Measurements from ENCODE around the gene HBS1L.
"Not testable (repeated sequence)": the region's sequence is repeated elsewhere in the genome, so short reads cannot be mapped to it uniquely, and the experiment has no call there.

HBS1L gene

DNA sequence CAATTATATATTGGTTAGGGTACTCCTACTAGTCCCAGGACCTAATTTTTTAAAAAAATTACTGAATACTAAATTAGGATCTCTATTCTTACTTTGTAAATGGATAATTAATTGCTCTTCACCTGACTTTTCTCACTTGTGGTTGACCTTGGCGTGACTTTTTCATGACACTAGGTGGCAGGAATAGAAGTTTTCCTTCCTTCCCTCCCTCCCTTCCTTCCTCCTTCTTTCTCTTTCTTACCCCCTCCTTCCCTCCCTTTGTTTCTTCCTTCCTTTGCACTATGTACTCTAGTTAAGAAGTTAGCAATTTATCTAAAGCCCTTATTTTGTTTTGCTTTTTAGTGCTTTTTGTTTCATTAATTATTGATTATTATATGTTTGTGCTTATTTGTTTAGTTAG, 20.4 kb upstream of the HBS1L start:
- DNase-seq (ENCODE audit: low spot score): no peak

DNA sequence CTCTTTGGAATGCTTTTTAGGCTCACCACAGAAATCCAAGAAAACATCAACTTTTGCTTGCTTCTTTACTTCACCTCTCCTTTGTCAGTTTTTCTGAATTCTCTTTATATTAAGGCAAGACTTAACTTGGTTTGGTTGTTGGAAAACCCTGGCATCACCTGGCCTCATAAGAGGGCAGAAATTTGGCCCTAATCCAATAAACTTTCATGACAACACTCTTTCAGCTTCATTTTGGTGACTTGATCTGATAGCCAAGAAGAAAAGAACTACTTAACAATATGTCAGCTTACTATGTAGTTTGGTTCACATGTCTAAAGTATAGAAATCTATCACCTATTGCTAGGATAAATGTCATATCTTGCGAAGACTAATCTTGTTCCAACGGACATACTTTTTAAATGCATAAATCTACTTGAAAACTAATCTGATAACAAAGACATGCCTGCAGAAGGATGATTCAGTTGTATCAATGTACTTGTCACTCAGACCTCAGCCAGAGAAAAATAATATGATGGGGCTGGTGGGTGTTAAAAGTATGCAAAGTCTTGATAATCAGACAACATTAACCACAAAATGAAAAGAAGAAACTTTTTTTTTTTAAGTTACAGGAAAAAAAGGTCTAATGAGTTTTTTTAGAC, 19.3 kb upstream of the HBS1L start:
- DNase-seq (ENCODE audit: low spot score): no peak

DNA sequence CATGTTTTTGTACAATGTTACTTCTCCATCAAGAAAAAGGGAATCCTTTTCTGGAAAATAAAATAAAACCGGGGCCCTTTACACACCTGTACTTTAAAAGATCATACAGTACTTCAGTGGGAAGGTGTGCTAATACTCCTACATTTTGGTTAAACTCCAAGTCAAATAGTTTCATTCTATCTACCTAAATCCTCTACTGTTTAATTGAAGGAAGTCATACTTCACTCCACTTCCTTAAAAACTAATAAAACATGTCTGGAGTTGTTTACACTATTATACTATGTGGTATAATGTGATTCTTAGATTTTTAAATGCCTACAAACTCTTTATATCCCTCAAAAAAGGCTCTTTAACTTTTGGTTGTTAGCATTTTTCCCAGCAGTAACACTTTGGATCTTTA, 18.6 kb upstream of the HBS1L start:
- DNase-seq (ENCODE audit: low spot score): no peak

DNA sequence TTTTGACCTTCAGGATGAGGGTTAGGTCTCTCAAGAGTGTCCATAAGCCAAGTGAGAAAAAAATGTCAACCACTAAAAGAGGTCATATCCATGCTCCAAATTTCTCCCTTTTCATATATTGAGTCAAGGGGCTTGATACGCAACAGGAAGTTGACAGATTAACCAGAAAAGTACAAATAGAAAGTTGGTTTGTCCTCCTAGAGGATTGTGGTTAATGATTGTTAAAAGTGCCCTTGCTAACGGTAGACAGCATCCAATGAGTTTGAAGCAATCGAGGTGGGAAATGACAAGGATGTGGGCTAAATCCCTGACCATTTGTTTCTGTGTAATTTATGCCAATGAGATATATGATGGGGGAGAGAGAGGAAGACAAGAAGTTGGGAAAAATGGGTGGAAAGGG, 18.1 kb upstream of the HBS1L start:
- no peak for DNase-seq (ENCODE audit: low spot score)

DNA sequence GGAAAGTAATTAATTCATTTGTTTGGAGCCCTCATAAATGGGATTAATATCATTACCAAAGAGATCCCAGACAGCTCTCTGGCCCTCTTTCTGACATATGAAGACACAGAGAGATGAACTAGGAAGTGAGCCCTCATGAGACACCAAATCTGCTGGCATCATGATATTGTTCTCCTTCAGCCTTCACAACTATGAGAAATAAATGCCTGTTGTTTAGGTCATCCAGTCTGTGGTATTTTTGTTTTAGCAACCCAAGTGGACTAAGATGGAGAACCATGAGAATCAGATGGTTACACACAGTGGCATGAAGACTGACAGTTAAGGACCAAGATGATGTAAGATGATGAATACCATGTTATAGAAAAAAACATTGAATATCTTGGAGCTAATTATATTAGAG, 16.9 kb upstream of the HBS1L start:
- no peak for DNase-seq (ENCODE audit: low spot score)

DNA sequence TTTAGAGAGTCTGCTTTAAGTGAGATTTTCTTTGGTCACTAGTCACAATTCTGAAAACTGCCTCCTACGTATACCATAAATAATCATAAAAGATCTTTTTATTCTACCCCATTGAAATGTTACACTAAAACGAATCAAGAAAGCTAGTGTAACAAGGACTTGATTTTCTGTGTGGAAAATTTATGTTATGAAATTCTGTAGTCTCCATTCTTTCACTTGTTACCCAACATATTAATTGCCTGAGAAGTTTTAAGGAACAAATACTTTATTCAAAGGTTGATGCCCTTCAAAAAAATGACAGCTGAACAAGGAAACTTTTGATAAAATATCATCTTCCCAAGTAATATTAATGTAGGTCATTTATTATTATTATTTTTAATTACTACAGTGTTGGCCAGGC, 13.3 kb upstream of the HBS1L start:
- no peak for DNase-seq (ENCODE audit: low spot score)

DNA sequence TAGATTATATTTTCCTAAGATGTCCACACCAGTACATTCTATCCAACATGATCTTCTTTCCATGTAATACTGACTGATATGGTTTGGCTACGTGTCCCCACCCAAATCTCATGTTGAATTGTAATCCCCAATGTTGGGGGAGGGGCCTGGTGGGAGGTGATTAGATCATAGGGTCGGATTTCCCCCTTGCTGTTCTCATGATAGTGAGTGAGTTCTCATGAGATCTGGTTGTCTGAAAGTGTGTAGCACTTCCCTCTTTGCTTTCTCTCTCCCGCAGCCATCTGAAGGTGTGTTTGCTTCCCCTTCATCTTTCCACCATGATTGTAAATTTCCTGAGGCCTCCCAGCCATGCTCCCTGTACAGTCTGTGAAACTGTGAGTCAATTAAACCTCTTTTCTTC, 12.2 kb upstream of the HBS1L start:
- no peak for DNase-seq (ENCODE audit: low spot score)

DNA sequence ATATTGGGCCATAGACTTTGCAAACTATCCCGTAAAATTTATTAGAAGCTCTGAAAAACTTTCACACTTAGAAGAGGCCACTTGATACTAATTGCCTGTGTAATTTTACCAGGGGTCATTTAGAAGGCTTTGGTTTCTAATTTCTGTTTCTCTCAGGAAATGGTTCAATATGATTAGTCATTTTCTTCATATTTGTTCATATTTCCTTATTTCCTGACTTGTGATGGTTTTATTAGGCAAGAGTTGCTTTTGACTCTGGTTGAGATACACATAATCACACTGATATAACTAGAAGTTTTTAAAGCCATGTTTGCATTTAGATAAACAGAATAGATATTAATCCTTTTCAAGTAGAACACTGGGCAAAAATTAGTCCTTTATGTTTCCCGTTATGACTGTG, 11.8 kb upstream of the HBS1L start:
- DNase-seq (ENCODE audit: low spot score): peak; percentile 24

DNA sequence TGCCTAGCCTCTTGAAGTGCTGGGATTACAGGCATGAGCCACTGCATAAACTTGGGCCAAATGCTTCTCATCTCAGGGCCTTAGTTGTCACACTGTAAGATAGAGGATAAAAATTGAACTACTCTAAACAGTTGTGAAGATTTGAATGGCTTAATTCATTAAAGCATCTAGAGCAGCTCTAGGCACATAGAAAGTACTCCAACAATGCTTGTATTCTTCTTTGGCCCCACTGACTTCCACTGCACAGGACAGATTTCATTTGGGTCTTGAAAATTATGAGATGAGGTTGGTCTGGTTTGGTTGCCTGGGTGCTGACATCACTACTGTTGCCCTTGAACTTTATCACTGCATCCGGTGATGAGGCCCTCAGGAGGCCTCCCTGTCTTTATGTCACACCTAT, 10.0 kb upstream of the HBS1L start:
- no peak for DNase-seq (ENCODE audit: low spot score)

DNA sequence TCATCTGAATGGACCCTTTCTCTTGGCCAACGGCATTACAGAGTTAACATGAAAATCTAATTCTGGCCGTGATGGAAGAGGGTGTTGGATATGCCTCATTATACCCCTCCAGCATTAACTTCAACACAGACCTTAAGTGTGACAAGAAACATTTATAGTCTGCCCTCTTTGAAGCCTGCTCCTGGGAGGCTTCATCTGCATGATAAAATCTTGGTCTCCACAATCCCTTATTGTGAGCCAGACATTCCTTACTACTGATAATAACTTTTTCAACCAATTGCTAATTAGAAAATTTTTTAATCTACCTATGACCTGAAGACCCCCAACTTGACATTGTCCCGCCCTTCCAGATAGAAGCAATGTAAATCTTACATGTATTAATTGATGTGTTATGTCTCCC, 9.3 kb upstream of the HBS1L start:
- DNase-seq (ENCODE audit: low spot score): no peak

DNA sequence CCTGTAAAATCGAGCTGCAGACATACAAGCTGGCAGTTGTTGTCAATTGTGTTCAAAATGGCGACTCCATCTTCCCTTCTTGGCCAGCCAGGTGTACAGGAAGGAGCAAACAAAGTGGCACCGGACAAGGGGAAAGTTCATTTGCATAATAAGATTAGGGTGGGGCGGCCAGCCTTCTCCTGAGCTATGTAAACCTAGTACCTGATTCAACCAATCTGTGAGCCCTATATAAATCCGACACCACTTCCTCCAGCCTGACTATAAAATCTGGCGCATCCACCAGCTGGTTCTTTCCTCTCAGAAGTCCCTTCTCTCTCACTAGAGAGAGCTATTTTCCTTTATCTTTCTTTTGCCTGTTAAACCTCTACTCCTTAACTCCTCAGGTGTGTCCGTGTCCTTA, 8.1 kb upstream of the HBS1L start:
- no peak for DNase-seq (ENCODE audit: low spot score)

DNA sequence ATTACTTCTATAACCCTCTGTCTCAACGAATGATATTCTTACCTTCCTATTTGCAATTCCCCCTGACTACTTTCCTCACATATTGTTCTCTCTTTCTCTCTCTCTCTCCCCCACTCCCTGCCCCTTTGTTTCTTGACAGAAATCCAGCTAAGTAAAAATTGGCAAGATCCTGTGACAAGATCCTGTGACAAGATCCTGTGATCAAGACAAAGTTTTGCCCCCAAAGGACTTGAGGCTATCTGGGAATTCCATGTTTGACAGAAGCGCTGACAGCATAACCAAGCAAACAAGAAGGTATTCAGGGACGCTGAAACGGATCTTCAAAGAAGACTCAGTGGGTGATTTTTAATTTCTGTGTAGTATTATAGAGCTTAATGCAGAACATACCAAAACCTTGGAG, 5.5 kb upstream of the HBS1L start:
- no peak for DNase-seq (ENCODE audit: low spot score)

DNA sequence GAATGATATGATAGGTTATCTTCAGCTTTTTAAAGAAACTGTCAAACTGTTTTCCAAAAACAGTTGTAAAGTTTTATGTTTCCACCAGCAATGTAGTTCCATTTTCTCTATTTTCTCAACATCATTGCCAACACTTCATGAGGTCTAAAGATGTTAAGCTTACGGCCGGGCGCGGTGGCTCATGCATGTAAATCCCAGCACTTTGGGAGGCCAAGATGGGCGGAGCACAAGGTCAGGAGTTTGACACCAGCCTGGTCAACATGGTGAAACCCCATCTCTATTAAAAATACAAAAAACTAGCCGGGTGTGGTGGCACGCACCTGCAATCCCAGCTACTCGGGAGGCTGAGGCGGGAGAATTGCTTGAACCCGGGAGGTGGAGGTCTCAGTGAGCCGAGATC, 3.7 kb upstream of the HBS1L start:
- DNase-seq (ENCODE audit: low spot score): not testable (repeated sequence)

DNA sequence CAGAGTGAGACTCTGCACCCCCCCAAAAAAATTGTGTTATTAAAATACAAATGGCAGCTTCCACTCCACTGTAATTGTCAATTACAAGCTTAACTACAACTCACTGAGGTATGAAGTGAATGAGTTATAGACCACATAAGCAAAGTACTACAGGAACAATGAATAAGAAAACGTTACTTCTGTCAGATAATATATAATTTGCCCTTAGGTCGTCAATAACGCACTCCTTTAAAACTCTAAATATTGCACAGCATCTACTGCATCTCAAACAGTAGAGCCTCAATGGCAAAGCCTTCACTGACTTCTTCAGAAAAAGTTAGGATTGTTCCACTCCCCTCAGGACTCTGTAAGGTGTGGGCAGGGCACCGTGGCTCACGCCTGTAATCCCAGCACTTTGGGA, 2.0 kb upstream of the HBS1L start:
- no peak for DNase-seq (ENCODE audit: low spot score)

DNA sequence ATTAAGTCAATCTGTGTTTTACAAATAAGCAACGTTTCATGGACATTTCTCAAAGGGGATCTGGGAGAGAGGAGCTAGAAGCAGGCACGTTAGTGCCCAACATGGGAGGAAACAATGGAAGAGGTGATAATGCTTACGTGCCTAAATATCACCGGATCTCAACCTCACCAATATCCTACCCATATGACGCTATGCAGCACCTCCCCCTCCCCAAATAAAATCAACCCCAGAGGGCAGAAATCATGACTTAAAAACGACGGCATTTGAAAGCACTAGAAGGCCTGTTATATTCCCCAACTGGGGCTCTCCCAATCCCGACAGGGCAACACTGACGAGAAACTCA, 425 bp downstream of the HBS1L start:
- peak; percentile 7 for DNase-seq (ENCODE audit: low spot score)

DNA sequence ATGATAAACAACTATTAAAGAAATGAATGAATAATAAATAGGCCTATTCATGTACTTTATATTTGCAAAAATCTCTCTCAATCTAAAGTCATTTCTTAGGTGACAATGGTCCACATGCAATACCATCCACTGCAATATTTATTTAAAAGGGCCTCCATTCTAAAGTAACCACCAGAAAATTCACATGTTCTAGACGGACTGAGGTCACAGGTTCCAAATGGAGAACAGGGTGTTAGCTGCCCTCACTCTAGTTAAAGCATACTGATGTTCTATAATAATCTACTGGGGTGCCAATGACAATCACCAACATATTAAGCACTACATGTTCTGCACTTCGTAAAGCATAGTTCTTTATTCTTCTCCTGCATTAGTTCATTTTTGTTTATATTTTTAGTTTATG, 1.2 kb downstream of the HBS1L start:
- DNase-seq (ENCODE audit: low spot score): no peak

DNA sequence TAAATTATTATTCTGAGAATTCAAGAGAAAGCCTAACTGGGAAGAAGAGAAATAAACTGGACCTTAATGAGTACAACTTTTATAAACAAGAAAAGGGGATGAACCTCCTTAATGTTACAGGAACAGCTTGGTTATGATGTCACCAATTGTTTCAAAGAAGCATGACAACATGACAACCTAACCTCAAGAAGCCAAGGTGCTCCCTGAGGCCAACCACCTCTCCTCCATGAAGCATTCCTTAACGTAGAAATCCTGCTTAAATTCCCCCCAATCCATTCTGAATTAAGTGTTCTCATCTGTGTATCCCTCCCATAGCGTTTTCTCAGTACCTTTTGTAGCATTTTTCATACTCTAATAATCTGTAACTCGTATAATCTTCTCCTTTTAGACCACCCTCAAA, 1.7 kb downstream of the HBS1L start:
- DNase-seq (ENCODE audit: low spot score): no peak

DNA sequence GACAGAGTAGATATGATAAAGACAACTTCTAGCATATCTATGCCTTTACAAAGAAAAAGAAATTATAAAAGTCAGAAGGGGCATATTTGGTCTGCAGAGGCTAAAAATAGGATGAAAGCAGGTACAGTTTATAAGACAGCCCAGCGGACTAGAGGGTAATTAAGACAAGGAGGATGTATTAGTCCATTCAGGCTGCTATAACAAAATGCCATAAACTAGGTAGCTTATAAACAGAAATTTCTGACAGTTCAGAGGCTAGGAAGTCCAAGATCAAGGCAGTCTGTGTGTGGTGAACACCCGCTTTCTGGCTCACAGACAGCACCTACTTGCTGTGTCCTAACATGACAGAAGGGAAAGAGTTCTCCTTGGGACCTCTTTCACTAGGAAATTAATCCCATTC, 5.7 kb downstream of the HBS1L start:
- no peak for DNase-seq (ENCODE audit: low spot score)

DNA sequence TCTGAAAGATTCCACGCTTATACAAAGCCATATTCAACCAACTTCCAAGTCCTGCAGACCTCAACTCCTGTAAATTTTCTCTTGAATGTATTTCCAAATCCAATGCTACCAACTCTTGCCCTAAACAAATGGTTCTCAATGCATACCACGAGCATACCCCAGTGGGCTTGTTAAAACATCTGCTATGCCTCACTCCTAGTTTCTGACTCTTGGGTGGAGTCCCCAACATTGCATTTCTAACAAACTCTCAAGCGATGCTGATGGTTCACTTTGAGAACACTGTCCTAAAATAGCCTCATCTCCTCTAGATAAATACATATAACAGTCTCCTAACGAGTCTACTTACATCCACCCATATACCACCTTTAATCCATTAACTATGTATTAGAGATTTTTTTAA, 7.3 kb downstream of the HBS1L start:
- no peak for DNase-seq (ENCODE audit: low spot score)

DNA sequence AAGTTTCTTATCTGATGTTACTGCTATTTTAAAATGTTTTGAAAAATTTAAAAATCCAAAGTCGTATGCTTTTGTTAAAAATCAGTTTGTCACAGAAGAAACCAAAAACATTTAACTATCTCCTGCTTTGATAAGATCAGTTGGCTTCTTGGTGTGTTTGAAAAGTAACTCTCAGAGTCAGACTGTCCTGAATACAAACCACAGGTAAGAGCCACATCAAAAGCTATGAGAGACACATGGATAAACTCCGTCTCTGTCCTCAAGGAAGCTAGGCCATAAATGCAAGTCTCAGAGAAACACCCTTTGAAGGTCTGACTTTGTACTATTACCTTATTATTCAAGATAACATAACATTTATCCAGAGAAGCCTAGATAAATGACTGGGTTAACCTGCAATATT, 7.7 kb downstream of the HBS1L start:
- DNase-seq (ENCODE audit: low spot score): no peak

DNA sequence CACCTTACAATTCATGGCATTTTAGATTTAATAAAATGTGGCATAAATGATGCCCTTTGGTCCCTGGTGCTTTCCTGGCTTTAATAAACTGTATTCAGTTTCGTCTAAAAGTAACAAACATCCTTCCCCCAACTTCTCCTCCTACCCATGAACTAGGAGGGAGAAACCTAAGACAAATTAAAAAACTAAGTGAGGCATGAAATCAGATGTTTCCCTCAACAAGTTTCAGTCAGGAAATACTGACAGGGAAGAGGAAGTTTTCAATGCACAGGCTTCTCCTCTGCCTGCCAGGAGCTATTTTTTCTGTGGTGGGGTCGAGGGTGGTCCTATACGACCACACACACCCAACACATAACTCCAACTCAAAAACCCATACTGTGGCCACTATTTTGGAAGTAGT, 10.0 kb downstream of the HBS1L start:
- no peak for DNase-seq (ENCODE audit: low spot score)

DNA sequence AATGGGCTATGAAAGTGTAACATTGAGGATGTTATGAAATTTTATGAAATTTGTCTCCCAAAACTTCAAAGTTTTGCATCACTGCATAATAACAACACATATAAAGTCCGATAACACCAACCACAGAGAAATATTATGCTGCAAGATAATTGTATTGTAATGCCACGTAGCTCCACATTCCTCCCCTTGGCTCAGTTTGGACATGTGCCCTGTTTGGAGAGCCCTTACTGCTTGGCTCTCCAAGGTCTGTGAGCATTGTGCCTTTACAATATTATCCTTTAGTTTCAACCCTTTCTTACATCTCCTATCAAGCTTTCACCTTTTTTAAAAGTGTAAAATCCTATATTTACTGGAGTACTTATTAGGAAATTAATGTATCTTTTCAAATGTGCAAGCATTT, 10.8 kb downstream of the HBS1L start:
- no peak for DNase-seq (ENCODE audit: low spot score)

DNA sequence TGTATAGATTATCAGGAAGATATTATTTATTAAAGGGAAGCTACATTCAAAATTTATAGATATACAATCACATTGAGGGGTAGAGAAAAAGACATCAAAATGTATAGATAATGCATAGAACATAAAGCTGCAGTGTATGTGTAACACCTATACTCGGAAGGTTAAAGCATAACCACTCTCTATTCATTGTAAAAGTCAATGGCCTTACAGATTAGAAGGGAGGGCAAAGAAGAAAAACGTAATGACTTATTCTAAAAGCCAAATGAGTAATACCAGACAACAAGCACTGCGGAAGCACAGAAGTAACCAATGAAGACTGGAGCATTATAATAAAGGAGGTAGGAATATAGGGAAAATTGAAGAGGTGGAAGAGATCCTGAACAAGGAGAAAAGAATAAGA, 11.3 kb downstream of the HBS1L start:
- no peak for DNase-seq (ENCODE audit: low spot score)

DNA sequence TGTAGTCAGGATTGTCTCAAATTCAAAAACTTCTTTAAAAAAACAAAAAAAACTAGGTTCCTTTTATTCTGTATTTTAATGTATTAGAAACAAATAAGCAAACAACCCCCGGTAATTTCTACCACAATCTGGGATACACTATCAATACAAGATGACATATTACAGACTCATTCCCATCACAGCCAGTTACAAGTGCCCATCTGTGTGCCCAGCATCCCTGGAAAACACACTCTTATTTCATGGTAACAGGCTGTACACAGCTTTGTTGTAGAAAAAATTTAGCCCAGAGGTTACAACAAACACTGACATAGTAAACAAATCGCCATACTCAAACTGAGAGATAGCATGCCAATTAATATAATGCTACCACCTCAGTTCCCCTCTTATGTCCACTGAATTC, 16.3 kb downstream of the HBS1L start:
- DNase-seq (ENCODE audit: low spot score): no peak

DNA sequence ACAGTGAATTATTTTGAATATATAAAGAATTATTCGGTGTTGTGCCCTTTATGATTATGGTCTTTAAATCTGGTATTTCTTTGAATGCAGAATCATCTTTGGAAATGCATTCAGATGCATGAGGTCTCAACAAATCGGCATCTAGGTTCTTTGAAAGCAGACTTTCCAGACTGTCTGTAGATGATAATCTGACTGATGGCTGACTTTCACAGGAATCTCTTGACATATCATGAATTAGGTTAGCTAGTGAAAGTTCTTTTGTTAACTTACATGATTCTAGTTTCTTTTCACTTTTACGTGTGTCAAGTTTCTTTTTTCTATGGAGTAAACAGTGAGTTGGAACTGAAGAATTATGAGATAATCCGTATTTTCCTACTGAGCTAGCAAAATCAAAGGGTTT, 17.1 kb downstream of the HBS1L start:
- DNase-seq (ENCODE audit: low spot score): no peak
